Activated CD4-positive, alpha-beta T cell treated with anti-CD3 and anti-CD28 coated beads, Interleukin-2, amount 10 ng/mL, durations not matched to agents 7 days and 5 days (primary cell): ENCODE results near the gene MTHFD2L. TPM values are rescaled to one million over a fixed set of nuclear protein-coding genes. Genes with fewer than 3 reads are reported as not detected.

Experiments
- total RNA-seq, 2 experiments: library from RNA; stranded (reverse); gene quantifications; one replicate each; pipeline ENCODE4 v1.2.3, GENCODE V29; 2021

The MTHFD2L gene
- total RNA-seq, 2 experiments from 2014 or later = 7.9 to 8.9 TPM

Other genes starting within 250 kb of the MTHFD2L start
- gene PF4, start 176.1 kb upstream of the MTHFD2L start, total RNA-seq = not detected
- not detected for gene PPBP, start 169.9 kb upstream of the MTHFD2L start, total RNA-seq
- gene CXCL5, start 159.4 kb upstream of the MTHFD2L start, total RNA-seq = not detected
- not detected for gene CXCL3, start 119.4 kb upstream of the MTHFD2L start, total RNA-seq
- gene CXCL2, start 58.9 kb upstream of the MTHFD2L start, total RNA-seq = under 1 TPM in 1 of 2 experiments, not detected in 1; 0.22 TPM
- gene EPGN, start 150.4 kb downstream of the MTHFD2L start, total RNA-seq = under 1 TPM; 0.23 to 0.67 TPM
- gene EREG, start 207.0 kb downstream of the MTHFD2L start, total RNA-seq = not detected